IMR-90 (cell line): ENCODE measurements around the gene ATP2C2.

Experiments
- CEBPB ChIP-seq: IDR thresholded peaks from 2 replicates; pipeline ENCODE4 v1.6.1; 2012; ENCODE audit warnings: low read depth, low read length, improper control_type of control experiment
- CHD1 ChIP-seq: IDR thresholded peaks from 2 replicates; pipeline ENCODE4 v1.6.1; 2012; ENCODE audit warnings: low read depth, low read length, improper control_type of control experiment
- MAFK ChIP-seq: IDR thresholded peaks from 2 replicates; pipeline ENCODE4 v1.6.1; 2012; ENCODE audit warnings: low read depth, low read length, improper control_type of control experiment
- MXI1 ChIP-seq: IDR thresholded peaks from 2 replicates; pipeline ENCODE4 v1.6.1; 2012; ENCODE audit warnings: low read depth, mild to moderate bottlenecking, low read length, moderate library complexity, borderline replicate concordance
- NFE2L2 ChIP-seq: fragments of 150-350 bp; IDR thresholded peaks from 2 replicates; pipeline ENCODE4 v1.6.1; 2016; ENCODE audit warnings: low read depth, mild to moderate bottlenecking, low read length
- POLR2A ChIP-seq: IDR thresholded peaks from 2 replicates; pipeline ENCODE4 v1.6.1; 2012; ENCODE audit warnings: mild to moderate bottlenecking, low read depth, low read length
- RCOR1 ChIP-seq: IDR thresholded peaks from 2 replicates; pipeline ENCODE4 v1.6.1; 2012; ENCODE audit warnings: mild to moderate bottlenecking, low read length, improper control_type of control experiment; ENCODE audit not compliant: insufficient replicate concordance
- TF ChIP-seq, protein P1 (sequence below): conservative IDR thresholded peaks from 2 replicates; pipeline ENCODE4 v1.5.1; 2012; ENCODE audit warnings: mild to moderate bottlenecking, low read depth, low read length, improper control_type of control experiment
- TF ChIP-seq, protein P2 (sequence below): fragments of 150-350 bp; IDR thresholded peaks from 2 replicates; pipeline ENCODE4 v1.6.1; 2016; ENCODE audit warnings: low read depth, mild to moderate bottlenecking, low read length, moderate library complexity, borderline replicate concordance
- TF ChIP-seq, protein P3 (sequence below): fragments of 150-350 bp; IDR thresholded peaks from 2 replicates; pipeline ENCODE4 v1.6.1; 2017; ENCODE audit warnings: mild to moderate bottlenecking, antibody characterized with exemption, low read length, low read depth

DNA sequence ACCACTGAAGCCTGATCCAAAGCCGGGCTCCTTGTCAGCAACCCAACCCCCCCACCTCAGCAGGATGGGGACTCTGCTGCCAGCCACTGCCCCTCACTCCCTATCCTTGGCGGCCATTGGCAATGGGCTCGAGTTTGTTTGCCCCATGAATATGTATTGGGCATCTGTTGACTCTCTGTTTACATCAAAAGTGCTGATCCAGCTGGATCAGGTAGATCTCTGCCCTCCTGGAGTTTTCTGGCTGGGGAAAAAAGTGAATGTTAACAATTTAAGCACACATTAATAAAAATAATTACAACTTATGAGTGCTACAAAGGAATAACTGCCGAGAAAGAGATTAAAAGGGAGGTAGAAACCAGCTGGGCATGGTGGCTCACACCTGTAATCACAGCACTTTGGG lies 62.5 kb downstream of the ATP2C2 start:
- TF ChIP-seq POLR2A (no peak), MAFK (no peak), MXI1 (no peak), CHD1 (no peak), CEBPB (no peak), NFE2L2 (no peak), RCOR1 (no peak)
- TF ChIP-seq, protein P1, sequence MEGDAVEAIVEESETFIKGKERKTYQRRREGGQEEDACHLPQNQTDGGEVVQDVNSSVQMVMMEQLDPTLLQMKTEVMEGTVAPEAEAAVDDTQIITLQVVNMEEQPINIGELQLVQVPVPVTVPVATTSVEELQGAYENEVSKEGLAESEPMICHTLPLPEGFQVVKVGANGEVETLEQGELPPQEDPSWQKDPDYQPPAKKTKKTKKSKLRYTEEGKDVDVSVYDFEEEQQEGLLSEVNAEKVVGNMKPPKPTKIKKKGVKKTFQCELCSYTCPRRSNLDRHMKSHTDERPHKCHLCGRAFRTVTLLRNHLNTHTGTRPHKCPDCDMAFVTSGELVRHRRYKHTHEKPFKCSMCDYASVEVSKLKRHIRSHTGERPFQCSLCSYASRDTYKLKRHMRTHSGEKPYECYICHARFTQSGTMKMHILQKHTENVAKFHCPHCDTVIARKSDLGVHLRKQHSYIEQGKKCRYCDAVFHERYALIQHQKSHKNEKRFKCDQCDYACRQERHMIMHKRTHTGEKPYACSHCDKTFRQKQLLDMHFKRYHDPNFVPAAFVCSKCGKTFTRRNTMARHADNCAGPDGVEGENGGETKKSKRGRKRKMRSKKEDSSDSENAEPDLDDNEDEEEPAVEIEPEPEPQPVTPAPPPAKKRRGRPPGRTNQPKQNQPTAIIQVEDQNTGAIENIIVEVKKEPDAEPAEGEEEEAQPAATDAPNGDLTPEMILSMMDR = no peak
- TF ChIP-seq, protein P2, sequence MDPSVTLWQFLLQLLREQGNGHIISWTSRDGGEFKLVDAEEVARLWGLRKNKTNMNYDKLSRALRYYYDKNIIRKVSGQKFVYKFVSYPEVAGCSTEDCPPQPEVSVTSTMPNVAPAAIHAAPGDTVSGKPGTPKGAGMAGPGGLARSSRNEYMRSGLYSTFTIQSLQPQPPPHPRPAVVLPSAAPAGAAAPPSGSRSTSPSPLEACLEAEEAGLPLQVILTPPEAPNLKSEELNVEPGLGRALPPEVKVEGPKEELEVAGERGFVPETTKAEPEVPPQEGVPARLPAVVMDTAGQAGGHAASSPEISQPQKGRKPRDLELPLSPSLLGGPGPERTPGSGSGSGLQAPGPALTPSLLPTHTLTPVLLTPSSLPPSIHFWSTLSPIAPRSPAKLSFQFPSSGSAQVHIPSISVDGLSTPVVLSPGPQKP = no peak
- TF ChIP-seq, protein P3, sequence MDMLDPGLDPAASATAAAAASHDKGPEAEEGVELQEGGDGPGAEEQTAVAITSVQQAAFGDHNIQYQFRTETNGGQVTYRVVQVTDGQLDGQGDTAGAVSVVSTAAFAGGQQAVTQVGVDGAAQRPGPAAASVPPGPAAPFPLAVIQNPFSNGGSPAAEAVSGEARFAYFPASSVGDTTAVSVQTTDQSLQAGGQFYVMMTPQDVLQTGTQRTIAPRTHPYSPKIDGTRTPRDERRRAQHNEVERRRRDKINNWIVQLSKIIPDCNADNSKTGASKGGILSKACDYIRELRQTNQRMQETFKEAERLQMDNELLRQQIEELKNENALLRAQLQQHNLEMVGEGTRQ = no peak
